Hepatocyte (in vitro differentiated cells): ENCODE measurements around the gene SKAP1.

Experiments used
- CTCF ChIP-seq: fragments of 200-600 bp; sonication (generic); IDR thresholded peaks from 2 replicates; pipeline ENCODE4 v1.5.1; 2016; ENCODE audit warnings: antibody characterized with exemption, mild to moderate bottlenecking; ENCODE audit not compliant: poor library complexity
- EZH2 ChIP-seq: fragments of 200-600 bp; sonication (generic); IDR thresholded peaks from 2 replicates; pipeline ENCODE4 v1.6.1; 2016; ENCODE audit warnings: antibody characterized with exemption, mild to moderate bottlenecking, borderline replicate concordance
- EZH2phosphoT487 ChIP-seq: fragments of 200-600 bp; sonication (generic); IDR thresholded peaks from one replicate; pipeline ENCODE4 v1.6.1; 2018; ENCODE audit warnings: antibody characterized with exemption, mild to moderate bottlenecking, low read depth, moderate library complexity; ENCODE audit not compliant: unreplicated experiment, severe bottlenecking

GRCh38 chr17:48441862-48442261, 11.8 kb upstream of the SKAP1 start:
- TF ChIP-seq CTCF (no peak), EZH2 (no peak), EZH2phosphoT487 (no peak)
